Activated CD8-positive, alpha-beta memory T cell treated with anti-CD3 and anti-CD28 coated beads for 48 hours (primary cell): ENCODE data around the gene ZNF793.

Source experiments
- DNase-seq, 3 experiments: peaks; one replicate each; pipeline ENCODE4 v3.0.0-alpha.2; 2020; ENCODE audit warnings: low read depth in 2 of 3, low spot score in 2 of 3

ZNF793 gene

GRCh38 chr19:37506387-37507166 lies at the start of gene ZNF793:
Gene ZNF793, plus strand, starts transcription at chr19:37506939. Its CDS starts 16,501 bp downstream, at chr19:37523440.
- DNase-seq: peak; percentile 26 to 75 (median 49)

DNA sequence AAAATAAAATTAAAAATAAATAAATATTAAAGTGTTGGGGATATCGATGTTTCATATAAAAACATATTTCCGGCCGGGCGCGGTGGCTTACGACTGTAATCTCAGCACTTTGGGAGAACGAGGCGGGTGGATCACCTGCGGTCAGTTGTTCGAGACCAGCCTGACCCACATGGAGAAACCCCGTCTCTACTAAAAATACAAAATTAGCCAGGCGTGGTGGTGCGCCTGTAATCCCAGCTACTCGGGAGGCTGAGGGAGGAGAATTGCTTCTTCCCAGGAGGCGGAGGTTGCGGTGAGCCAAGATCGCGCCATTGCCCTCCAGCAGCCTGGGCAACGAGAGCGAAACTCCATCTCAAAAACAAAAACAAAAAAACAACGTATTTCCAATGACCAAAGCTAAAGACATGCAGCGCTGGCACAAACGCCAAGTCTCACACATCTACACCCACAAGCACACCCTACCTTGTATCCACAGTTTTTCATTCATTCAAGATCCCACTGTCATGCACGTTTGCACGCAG lies 40.4 kb upstream of the ZNF793 start:
- no peak for DNase-seq

DNA sequence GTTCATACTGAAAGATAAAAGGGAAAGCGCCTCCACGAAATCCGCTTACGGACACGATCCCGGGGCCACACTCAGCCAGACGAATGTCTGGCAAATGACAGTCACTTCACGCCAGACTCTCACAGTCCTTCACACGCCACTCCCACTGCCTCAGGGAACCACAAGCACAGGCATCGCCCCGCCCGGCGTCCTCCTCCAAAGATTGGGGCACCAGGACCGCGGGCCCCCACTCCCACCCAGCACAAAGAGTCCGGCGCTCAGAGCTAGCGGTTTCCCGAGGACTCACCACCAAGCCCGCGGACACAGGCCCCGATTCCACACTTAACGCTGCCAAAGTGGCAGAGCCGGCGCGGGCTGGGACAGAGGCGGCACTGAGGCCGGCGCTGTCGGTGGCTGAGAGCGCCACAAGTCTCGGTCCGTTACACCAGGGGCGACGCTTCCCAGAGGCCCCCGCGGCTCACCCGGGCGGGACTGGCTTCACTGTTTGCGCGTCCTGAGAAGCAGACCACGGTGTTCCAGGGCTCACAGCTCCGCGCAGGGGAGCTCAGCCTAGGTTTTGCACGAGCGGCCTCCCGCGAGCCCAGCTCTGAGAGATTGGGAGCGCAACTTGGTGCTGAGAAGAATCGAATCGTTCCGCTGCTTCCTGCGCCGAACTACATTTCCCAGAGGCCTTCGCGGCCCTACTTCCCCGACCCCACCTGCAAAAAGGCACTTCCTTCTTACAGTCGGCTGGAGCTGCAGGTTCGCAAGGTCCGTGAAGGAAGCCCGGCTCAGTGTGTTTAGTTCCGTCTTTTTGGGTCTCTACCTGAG lies 39.7 kb upstream of the ZNF793 start, which contains the start of gene ZNF569:
ZNF569 (minus strand) TSS at position 647 of the 810 bp plus-strand sequence. CDS start 22,523 bp downstream, outside the sequence.
- DNase-seq: peak; percentile 60 to 71 (median 61)

- no peak for DNase-seq
Observed at GRCh38 chr19:37467608-37468090, 39.1 kb upstream of the ZNF793 start.

DNA sequence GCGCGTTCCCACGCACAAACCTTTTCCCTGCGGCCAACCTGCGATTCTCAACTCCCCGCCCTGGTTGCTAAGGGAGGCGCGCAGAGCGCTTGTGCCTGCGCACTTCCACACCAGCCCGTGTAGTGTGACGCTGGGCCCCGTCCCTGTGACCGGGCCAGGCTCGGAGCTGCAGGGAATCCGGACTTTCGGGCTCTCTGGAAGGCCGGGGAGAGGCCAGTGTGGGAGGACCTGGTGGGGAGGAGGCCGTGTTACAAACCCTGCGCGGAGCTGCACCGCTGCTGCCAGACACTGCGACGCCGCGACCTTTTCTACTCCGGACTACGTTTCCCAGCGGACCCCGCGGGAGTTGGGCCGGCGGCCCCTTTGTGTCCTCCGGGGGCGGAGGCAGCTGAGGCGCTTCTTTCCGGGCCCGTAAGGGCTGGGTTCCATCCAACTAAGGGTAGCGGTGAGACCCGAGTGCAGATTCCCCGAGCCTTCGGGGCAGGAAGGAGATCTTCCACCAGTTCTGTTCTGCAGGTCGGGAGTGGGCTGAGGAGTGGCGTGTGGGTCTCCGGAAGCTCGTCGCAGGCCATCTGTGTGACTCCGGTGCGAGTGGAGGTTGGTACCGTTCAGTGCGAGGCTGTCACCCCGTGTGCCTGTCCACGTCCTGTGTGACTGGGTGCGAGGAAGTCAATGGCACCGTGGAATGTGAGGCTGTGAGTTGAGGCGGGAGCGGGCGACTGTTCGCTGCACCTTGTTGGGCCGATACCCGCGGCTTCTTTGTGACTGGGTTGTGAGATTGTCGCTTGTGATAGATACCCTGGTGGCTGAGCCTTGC lies 37.6 kb upstream of the ZNF793 start, which contains the start of gene ZNF570:
ZNF570 (plus strand) TSS at position 396 of the 817 bp plus-strand sequence. CDS start 999 bp downstream, outside the sequence.
- DNase-seq: peak; percentile 65 to 72 (median 66)

- no peak for DNase-seq
Observed at GRCh38 chr19:37470216-37470615, 36.5 kb upstream of the ZNF793 start.

DNA sequence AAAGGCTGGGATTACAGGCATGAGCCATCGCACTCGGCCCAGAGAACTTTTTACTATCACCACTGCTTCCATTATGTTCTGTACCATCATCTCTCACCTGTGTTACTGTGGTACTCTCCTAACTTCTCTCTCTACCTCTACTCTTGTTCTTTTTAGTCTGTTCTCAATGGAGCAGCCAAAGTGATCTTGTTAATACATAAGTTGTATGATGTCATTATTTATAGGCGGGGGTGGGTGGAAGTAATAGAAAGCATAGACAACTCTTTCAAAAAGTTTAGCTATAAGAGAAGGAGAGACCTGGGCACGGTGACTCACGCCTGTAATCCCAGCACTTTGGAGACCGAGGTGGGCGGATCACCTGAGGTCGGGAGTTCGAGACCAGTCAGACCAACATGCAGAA lies 34.6 kb upstream of the ZNF793 start:
- DNase-seq: no peak

DNA sequence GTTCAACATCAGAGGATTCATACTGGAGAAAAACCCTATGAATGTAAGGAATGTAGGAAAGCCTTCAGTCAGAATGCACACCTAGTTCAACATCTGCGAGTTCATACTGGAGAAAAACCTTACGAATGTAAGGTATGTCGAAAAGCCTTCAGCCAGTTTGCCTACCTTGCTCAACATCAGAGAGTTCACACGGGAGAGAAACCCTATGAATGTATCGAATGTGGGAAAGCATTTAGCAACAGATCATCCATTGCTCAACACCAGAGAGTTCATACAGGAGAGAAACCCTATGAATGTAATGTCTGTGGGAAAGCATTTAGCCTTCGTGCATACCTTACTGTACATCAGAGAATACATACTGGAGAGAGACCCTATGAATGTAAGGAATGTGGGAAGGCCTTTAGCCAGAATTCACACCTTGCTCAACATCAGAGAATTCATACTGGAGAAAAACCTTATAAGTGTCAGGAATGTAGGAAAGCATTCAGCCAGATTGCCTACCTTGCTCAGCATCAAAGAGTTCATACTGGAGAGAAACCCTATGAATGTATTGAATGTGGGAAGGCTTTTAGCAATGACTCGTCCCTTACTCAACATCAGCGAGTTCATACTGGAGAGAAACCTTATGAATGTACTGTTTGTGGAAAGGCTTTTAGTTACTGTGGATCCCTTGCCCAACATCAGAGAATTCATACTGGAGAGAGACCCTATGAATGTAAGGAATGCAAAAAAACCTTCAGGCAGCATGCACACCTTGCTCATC lies 22.2 kb upstream of the ZNF793 start:
- DNase-seq: no peak

DNA sequence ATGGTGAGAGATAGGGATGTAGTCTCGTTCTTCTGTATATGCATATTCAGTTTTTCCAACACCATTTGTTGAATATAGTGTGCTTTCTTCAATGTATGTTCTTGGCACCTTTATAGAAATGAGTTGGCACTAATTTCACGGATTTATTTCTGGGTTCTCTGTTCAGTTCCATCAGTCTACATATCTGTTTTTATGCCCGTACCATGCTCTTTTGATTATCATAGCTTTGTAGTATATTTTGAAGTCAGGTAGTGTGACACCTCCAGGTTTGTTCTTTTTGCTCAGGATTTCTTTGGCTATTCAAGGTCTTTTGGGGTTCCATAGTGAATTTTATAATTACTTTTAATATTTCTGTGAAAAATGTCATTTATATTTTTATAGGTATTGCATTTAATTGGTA lies 14.5 kb upstream of the ZNF793 start:
- no peak for DNase-seq

GRCh38 chr19:37505958-37506386 lies 767 bp upstream of the ZNF793 start:
- no peak for DNase-seq

GRCh38 chr19:37507167-37507464 lies 377 bp downstream of the ZNF793 start:
- no peak for DNase-seq

DNA sequence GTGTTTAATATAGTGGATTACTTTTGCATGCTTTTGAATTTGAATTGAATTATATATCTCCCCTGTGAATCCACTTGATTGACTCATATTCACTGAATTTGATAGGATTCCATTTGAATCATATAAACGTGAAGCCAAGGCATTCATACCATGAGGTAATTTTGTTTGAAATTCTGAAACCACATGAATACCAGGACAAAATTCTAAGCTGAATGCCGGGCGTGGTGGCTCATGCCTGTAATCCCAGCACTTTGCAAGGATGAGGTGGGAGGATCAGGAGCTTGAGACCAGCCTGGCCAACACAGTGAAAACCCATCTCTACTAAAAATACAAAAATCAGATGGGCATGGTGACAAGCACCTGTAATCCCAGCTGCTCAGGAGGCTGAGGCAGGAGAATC lies 4.4 kb downstream of the ZNF793 start:
- DNase-seq: no peak

DNA sequence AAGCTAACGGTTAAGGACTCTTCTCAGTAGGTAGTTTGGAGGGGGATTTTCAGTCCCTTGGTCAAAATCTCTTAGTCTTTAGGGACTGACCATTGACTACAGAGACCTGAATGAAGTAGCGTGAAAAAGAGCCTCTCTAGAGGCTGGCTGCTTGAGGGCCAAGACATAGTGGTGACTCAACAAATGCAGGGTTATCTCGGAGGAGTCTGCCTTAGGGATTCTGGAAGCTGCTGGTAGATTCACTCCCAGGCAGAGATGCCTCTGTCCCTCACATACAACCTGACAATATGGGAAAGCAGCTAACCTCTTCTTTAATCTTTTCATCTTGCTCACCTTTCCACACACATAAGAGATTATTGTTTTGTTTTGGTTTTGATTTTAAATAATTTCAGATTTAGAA lies 5.1 kb downstream of the ZNF793 start:
- no peak for DNase-seq

GRCh38 chr19:37513397-37513796 lies 6.7 kb downstream of the ZNF793 start:
- DNase-seq: no peak

GRCh38 chr19:37519890-37520289 lies 13.2 kb downstream of the ZNF793 start:
- no peak for DNase-seq

DNA sequence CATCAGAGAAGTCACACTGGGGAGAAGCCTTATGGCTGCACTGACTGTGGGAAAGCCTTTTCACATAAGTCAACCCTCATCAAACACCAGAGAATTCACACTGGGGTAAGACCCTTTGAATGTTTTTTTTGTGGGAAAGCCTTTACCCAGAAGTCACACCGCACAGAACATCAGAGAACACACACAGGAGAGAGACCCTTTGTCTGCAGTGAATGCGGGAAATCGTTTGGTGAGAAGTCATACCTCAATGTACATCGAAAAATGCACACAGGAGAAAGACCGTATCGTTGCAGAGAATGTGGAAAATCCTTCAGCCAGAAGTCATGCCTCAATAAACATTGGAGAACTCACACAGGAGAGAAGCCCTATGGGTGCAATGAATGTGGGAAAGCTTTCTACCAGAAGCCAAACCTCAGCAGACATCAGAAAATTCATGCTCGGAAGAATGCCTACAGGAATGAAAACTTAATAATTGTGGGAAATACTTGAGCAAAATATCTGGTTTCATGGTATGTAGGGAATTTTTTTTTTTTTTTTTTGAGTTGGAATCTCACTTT lies 30.7 kb downstream of the ZNF793 start:
- DNase-seq: no peak

- DNase-seq: peak; percentile 3 to 26 (median 20)
Observed at GRCh38 chr19:37551129-37551993, 44.6 kb downstream of the ZNF793 start.

GRCh38 chr19:37563518-37563917 lies 56.8 kb downstream of the ZNF793 start:
- DNase-seq: no peak
